Left ventricle myocardium inferior (tissue), 1 donor: Measurements from ENCODE around the gene FOXN1. TPM values are rescaled to one million over a fixed set of nuclear protein-coding genes. Genes with fewer than 3 reads are reported as not detected.

Experiments
- DNase-seq: peaks from one replicate; pipeline ENCODE4 v3.0.0-alpha.2; 2020
- H3K27ac ChIP-seq: fragments of 200-600 bp; replicated peaks from 2 replicates; pipeline ENCODE4 v1.8.0; 2021
- H3K27me3 ChIP-seq: fragments of 200-600 bp; 2 replicates; pipeline ENCODE4 v1.8.0; 2021; ENCODE audit warnings: low read depth
- H3K36me3 ChIP-seq: fragments of 200-600 bp; 2 replicates; pipeline ENCODE4 v1.8.0; 2021
- H3K4me1 ChIP-seq: fragments of 200-600 bp; 2 replicates; pipeline ENCODE4 v1.8.0; 2021
- H3K4me3 ChIP-seq: fragments of 200-600 bp; 2 replicates; pipeline ENCODE4 v1.8.0; 2021; ENCODE audit warnings: mild to moderate bottlenecking, moderate library complexity
- H3K9me3 ChIP-seq: fragments of 200-600 bp; replicated peaks from 2 replicates; pipeline ENCODE4 v1.8.0; 2021
- CTCF ChIP-seq: fragments of 200-600 bp; IDR thresholded peaks from 2 replicates; pipeline ENCODE4 v1.8.0; 2021; ENCODE audit warnings: antibody characterized with exemption, mild to moderate bottlenecking, borderline replicate concordance
- intact Hi-C: fragments of 100-400 bp; cut with micrococcal nuclease; formaldehyde crosslinking; loops from one replicate; pipeline ENCODE4 v1.11.0; 2022
- total RNA-seq: library from RNA; stranded (reverse); fragmentation: NEBNext Ultra II Directional; extraction: Animal tissue kit (Norgen Biotek cat#: 25700); gene quantifications from one replicate; pipeline ENCODE4 v1.2.1, GENCODE V29; 2021
- donor health status: DM: no; HTN: yes; CAD: no; lungs with severe emphysema.

Gene FOXN1
- total RNA-seq, 1 donor from 2014 or later, result not detected

- H3K4me1 ChIP-seq, result no peaks in the 10 kb centered on the region
- no peak for DNase-seq
Observed at GRCh38 chr17:28514561-28515002, 8.4 kb downstream of the FOXN1 start.

DNA sequence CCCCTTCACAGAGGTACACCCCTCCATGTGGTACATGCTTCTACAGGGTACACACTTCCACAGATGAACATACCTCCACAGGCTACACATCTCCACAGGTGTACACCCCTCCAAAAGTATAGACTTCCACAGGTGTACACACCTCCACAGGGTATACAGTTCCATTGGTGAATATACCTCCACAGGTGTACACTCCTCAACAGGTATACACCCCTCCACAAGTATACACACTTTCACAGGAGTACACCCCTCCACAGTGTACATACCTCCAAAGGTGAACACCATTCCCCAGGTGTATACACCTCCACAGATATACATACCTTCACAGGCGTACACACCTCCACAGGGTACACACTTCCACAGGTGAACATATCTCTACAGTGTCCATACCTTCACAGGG, 9.4 kb downstream of the FOXN1 start:
- Histone ChIP-seq H3K36me3 (no peaks in the 10 kb centered on the region), H3K27ac (no peak overlapping the region), H3K4me3 (no peak overlapping the region), H3K4me1 (no peaks in the 10 kb centered on the region), H3K9me3 (no peaks in the 10 kb centered on the region), H3K27me3 (peaks cover 45% of the 10 kb centered on the region)
- intact Hi-C loops, result no loop called here
- no peak for DNase-seq
- TF ChIP-seq CTCF, result no peak

More at GRCh38 chr17:28514561-28515002, 8.4 kb downstream of the FOXN1 start:
- no peaks in the 10 kb centered on the region for H3K36me3 ChIP-seq
- H3K27me3 ChIP-seq, result peaks cover 53% of the 10 kb centered on the region
- intact Hi-C loops, result no loop called here
- TF ChIP-seq CTCF, result no peak
- H3K27ac ChIP-seq, result no peak overlapping the region
- no peak overlapping the region for H3K4me3 ChIP-seq
- H3K9me3 ChIP-seq, result no peaks in the 10 kb centered on the region

- Histone ChIP-seq H3K9me3 (no peaks in the 10 kb centered on the region), H3K4me1 (no peaks in the 10 kb centered on the region), H3K27me3 (peaks cover 28% of the 10 kb centered on the region), H3K4me3 (no peak overlapping the region), H3K27ac (no peak overlapping the region), H3K36me3 (no peaks in the 10 kb centered on the region)
- no peak for DNase-seq
- TF ChIP-seq CTCF, result no peak
- intact Hi-C loops, result no loop called here
Observed at GRCh38 chr17:28518132-28518531, 12.0 kb downstream of the FOXN1 start.

GRCh38 chr17:28518578-28518977, 12.4 kb downstream of the FOXN1 start:
- DNase-seq, result no peak
- intact Hi-C loops, result no loop called here
- H3K4me1 ChIP-seq, result no peaks in the 10 kb centered on the region
- no peak for TF ChIP-seq CTCF
- H3K36me3 ChIP-seq, result no peaks in the 10 kb centered on the region
- peaks cover 24% of the 10 kb centered on the region for H3K27me3 ChIP-seq
- no peak overlapping the region for H3K4me3 ChIP-seq
- H3K27ac ChIP-seq, result no peak overlapping the region
- H3K9me3 ChIP-seq, result no peaks in the 10 kb centered on the region

- Histone ChIP-seq H3K4me3 (no peak overlapping the region), H3K27ac (no peak overlapping the region), H3K4me1 (no peaks in the 10 kb centered on the region), H3K27me3 (peaks cover 17% of the 10 kb centered on the region), H3K9me3 (no peaks in the 10 kb centered on the region), H3K36me3 (no peaks in the 10 kb centered on the region)
- TF ChIP-seq CTCF, result no peak
- intact Hi-C loops, result no loop called here
- no peak for DNase-seq
Observed at GRCh38 chr17:28519236-28519635, 13.1 kb downstream of the FOXN1 start.

- H3K9me3 ChIP-seq, result no peaks in the 10 kb centered on the region
- intact Hi-C loops, result no loop called here
- no peaks in the 10 kb centered on the region for H3K36me3 ChIP-seq
- H3K4me3 ChIP-seq, result no peak overlapping the region
- no peak for DNase-seq
- no peak overlapping the region for H3K27ac ChIP-seq
- no peak for TF ChIP-seq CTCF
- H3K27me3 ChIP-seq, result peaks cover 10% of the 10 kb centered on the region
- H3K4me1 ChIP-seq, result no peaks in the 10 kb centered on the region
Observed at GRCh38 chr17:28520687-28521086, 14.5 kb downstream of the FOXN1 start.
